ENCODE results near the gene CDH13. TPM values are rescaled to one million over a fixed set of nuclear protein-coding genes. Genes with fewer than 3 reads are reported as not detected.

The CDH13 gene
- total and polyA plus RNA-seq, 2 of the 8 experiments (the other 6 are each of a cell fraction or from before 2014, with no cell fraction given): 2.3 to 2.4 TPM

GRCh38 chr16:83720981-83721380, 1094.2 kb downstream of the CDH13 start:
- Histone ChIP-seq H3K18ac (ENCODE audit: extremely low read depth, low read length) (no peak overlapping the region), H4K5ac (ENCODE audit: insufficient read length, low read depth, low read length) (no peak overlapping the region), H2BK20ac (ENCODE audit: low read length) (no peak overlapping the region), H3K4me1 (replicated peaks in 1 of 4; ENCODE audit: control insufficient read depth in 3 of 4, insufficient read depth in 4 of 4, low read length in 3 of 4) (no peaks in the 10 kb centered on the region), H3K14ac (ENCODE audit: insufficient read length) (no peak overlapping the region), H2BK15ac (ENCODE audit: low read length) (no peak overlapping the region), H2BK12ac (ENCODE audit: low read depth, low read length) (no peak overlapping the region), H4K20me1 (replicated peaks in 1 of 2; ENCODE audit: control insufficient read depth in 1 of 2, insufficient read depth in 2 of 2, low read length in 2 of 2) (no peaks in the 10 kb centered on the region), H3K56ac (replicated peaks; ENCODE audit: insufficient read length, low read depth, low read length) (no peak overlapping the region), H3K9ac (replicated peaks in 1 of 4; ENCODE audit: extremely low read depth in 1 of 4, low read depth in 3 of 4, low read length in 3 of 4) (no peak overlapping the region), H2BK5ac (ENCODE audit: low read depth, low read length) (no peak overlapping the region), H3K27ac (ENCODE audit: low read depth, low read length) (no peak overlapping the region), H3K79me1 (ENCODE audit: low read depth, low read length) (no peaks in the 10 kb centered on the region), H3K23me2 (ENCODE audit: low read depth, low read length) (peaks cover 2% of the 10 kb centered on the region; the same call in 1 of the 2 replicates), H2BK120ac (replicated peaks; ENCODE audit: low read depth, low read length) (no peak overlapping the region), H3K23ac (ENCODE audit: insufficient read length) (no peak overlapping the region), H3K4ac (replicated peaks; ENCODE audit: insufficient read length, low read depth, low read length) (no peak overlapping the region), H3K4me2 (ENCODE audit: insufficient read depth in 1 of 2, low read depth in 2 of 2, low read length in 2 of 2) (no peak overlapping the region), H3K36me3 (ENCODE audit: control insufficient read depth in 2 of 4, insufficient read depth in 4 of 4, low read length in 3 of 4) (no peaks in the 10 kb centered on the region), H3K4me3 (ENCODE audit: extremely low read depth in 1 of 4, insufficient read depth in 2 of 4, low read depth in 3 of 4, low read length in 4 of 4) (no peak overlapping the region), H3K79me2 (ENCODE audit: control insufficient read depth in 1 of 2, insufficient read depth in 2 of 2, low read length in 2 of 2) (no peaks in the 10 kb centered on the region), H4K8ac (ENCODE audit: extremely low read depth, insufficient read depth, low read length) (no peak overlapping the region), H3K27me3 (replicated peaks in 1 of 4; ENCODE audit: control insufficient read depth in 3 of 4, extremely low read depth in 1 of 4, insufficient read depth in 3 of 4, low read length in 3 of 4) (no peaks in the 10 kb centered on the region), H4K91ac (replicated peaks; ENCODE audit: insufficient read length, low read length) (no peak overlapping the region), H3K9me3 (ENCODE audit: insufficient read depth in 2 of 2, low read depth in 1 of 2, low read length in 1 of 2) (no peaks in the 10 kb centered on the region), H2AK5ac (ENCODE audit: low read depth, low read length) (no peak overlapping the region), H2AFZ (ENCODE audit: low read length) (no peak overlapping the region)
- TF ChIP-seq ATF2 (IDR thresholded peaks at IDR 0.05; ENCODE audit: low read length): no peak
- no peak for TF ChIP-seq ATF3 (IDR thresholded peaks at IDR 0.05; ENCODE audit: insufficient read depth, low read depth, low read length)
- 63% methylated on average over 4 of the region's 4 CpGs; no CpG with 5 or more reads in 1 of the 2 experiments for WGBS, 2 experiments (ENCODE audit: extremely low coverage in 1 of 2, insufficient coverage in 1 of 2, insufficient read length in 1 of 2, insufficient replicate concordance in 2 of 2, low coverage in 1 of 2, low lambda C conversion rate in 2 of 2, missing lambda C conversion rate in 1 of 2)
- DNase-seq (ENCODE audit: low read depth in 1 of 2, low spot score in 2 of 2) (no peak), FAIRE-seq (no peak)
- CTCF ChIA-PET (ENCODE audit: partially characterized antibody): interaction anchor here (0.8 kb wide), 1 partner anchor 20 kb away, joined by 3 read pairs; no protein-coding TSS in a partner anchor
- POLR2A ChIA-PET (ENCODE audit: partially characterized antibody): no interaction called here
